HUES6 (cell line): ENCODE measurements around the gene ITGA2.
"Not testable (repeated sequence)": the region's sequence is repeated elsewhere in the genome, so short reads cannot be mapped to it uniquely, and the experiment has no call there.

Source experiments
- H3K27ac ChIP-seq: 2 replicates; pipeline ENCODE4 v1.7.0; 2013; ENCODE audit warnings: low read depth, mild to moderate bottlenecking, low read length, inconsistent platforms
- H3K27me3 ChIP-seq: 2 replicates; pipeline ENCODE4 v1.6.1; 2013; ENCODE audit warnings: low read length; ENCODE audit not compliant: control insufficient read depth, insufficient read depth
- H3K36me3 ChIP-seq: 2 replicates; pipeline ENCODE4 v1.6.1; 2013; ENCODE audit warnings: low read length; ENCODE audit not compliant: control insufficient read depth, insufficient read depth
- H3K4me1 ChIP-seq: 2 replicates; pipeline ENCODE4 v1.6.1; 2013; ENCODE audit warnings: low read length; ENCODE audit not compliant: control insufficient read depth, insufficient read depth
- H3K4me3 ChIP-seq: 2 replicates; pipeline ENCODE4 v1.5.1; 2013; ENCODE audit warnings: low read depth, low read length
- H3K9ac ChIP-seq: one replicate; pipeline ENCODE4 v1.6.1; 2013; ENCODE audit warnings: mild to moderate bottlenecking, low read length
- H3K9me3 ChIP-seq: 2 replicates; pipeline ENCODE4 v1.6.1; 2013; ENCODE audit warnings: low read depth, low read length; ENCODE audit not compliant: control insufficient read depth, insufficient read depth

Gene ITGA2

GRCh38 chr5:53100606-53101005 is 111.5 kb downstream of the ITGA2 start:
- H3K9me3 ChIP-seq: no peaks in the 10 kb centered on the region
- no peaks in the 10 kb centered on the region for H3K27me3 ChIP-seq
- H3K36me3 ChIP-seq: peaks cover 11% of the 10 kb centered on the region
- H3K27ac ChIP-seq: no peak overlapping the region
- H3K4me1 ChIP-seq: no peaks in the 10 kb centered on the region
- no peak overlapping the region for H3K9ac ChIP-seq
- no peak overlapping the region for H3K4me3 ChIP-seq

- Histone ChIP-seq H3K36me3 (peaks cover 2% of the 10 kb centered on the region; the same call in 1 of the 2 replicates), H3K9me3 (no peaks in the 10 kb centered on the region), H3K9ac (no peak overlapping the region), H3K27ac (no peak overlapping the region), H3K4me3 (no peak overlapping the region), H3K27me3 (no peaks in the 10 kb centered on the region), H3K4me1 (0 out of 2 replicates have a peak, but pooled peaks cover 5% of the 10 kb centered on the region)
Observed at GRCh38 chr5:53105611-53106300, 116.6 kb downstream of the ITGA2 start.

GRCh38 chr5:53109056-53109442 is 119.9 kb downstream of the ITGA2 start:
- Histone ChIP-seq H3K9ac (no peak overlapping the region), H3K27me3 (no peaks in the 10 kb centered on the region), H3K4me1 (0 out of 2 replicates have a peak, but pooled peaks cover 7% of the 10 kb centered on the region), H3K27ac (no peak overlapping the region), H3K4me3 (peak overlapping the region; percentile 78), H3K36me3 (0 out of 2 replicates have a peak, but pooled peaks cover 2% of the 10 kb centered on the region), H3K9me3 (0 out of 2 replicates have a peak, but pooled peaks cover 2% of the 10 kb centered on the region)

GRCh38 chr5:53109443-53110127 is 120.4 kb downstream of the ITGA2 start, which contains the start of gene MOCS2:
Gene MOCS2, minus strand, starts transcription at chr5:53109757. Its CDS starts 2,583 bp downstream, at chr5:53107174.
- H3K4me1 ChIP-seq: 0 out of 2 replicates have a peak, but pooled peaks cover 11% of the 10 kb centered on the region

GRCh38 chr5:53110156-53110555 is 121.0 kb downstream of the ITGA2 start:
- Histone ChIP-seq H3K27ac (no peak overlapping the region), H3K4me3 (peak overlapping the region; percentile 78), H3K9ac (peak overlapping the region; percentile 79), H3K4me1 (0 out of 2 replicates have a peak, but pooled peaks cover 11% of the 10 kb centered on the region), H3K9me3 (0 out of 2 replicates have a peak, but pooled peaks cover 2% of the 10 kb centered on the region), H3K27me3 (no peaks in the 10 kb centered on the region), H3K36me3 (0 out of 2 replicates have a peak, but pooled peaks cover 2% of the 10 kb centered on the region)

More at GRCh38 chr5:53109443-53110127, 120.4 kb downstream of the ITGA2 start, which contains the start of gene MOCS2:
- peak within 1 kb of the TSS; percentile 78 for H3K4me3 ChIP-seq
- no peaks in the 10 kb centered on the region for H3K27me3 ChIP-seq
- H3K27ac ChIP-seq: no peak within 1 kb of the TSS
- 0 out of 2 replicates have a peak, but pooled peaks cover 2% of the 10 kb centered on the region for H3K36me3 ChIP-seq
- H3K9me3 ChIP-seq: 0 out of 2 replicates have a peak, but pooled peaks cover 2% of the 10 kb centered on the region
- peak within 1 kb of the TSS; percentile 79 for H3K9ac ChIP-seq

GRCh38 chr5:53111139-53111538 is 122.0 kb downstream of the ITGA2 start:
- Histone ChIP-seq H3K4me1 (0 out of 2 replicates have a peak, but pooled peaks cover 11% of the 10 kb centered on the region), H3K9ac (no peak overlapping the region), H3K27ac (no peak overlapping the region), H3K4me3 (no peak overlapping the region), H3K27me3 (no peaks in the 10 kb centered on the region), H3K9me3 (0 out of 2 replicates have a peak, but pooled peaks cover 2% of the 10 kb centered on the region), H3K36me3 (0 out of 2 replicates have a peak, but pooled peaks cover 2% of the 10 kb centered on the region)

- 0 out of 2 replicates have a peak, but pooled peaks cover 11% of the 10 kb centered on the region for H3K4me1 ChIP-seq
- H3K27ac ChIP-seq, H3K9me3 ChIP-seq, H3K36me3 ChIP-seq, H3K9ac ChIP-seq, H3K27me3 ChIP-seq, H3K4me3 ChIP-seq: not testable (repeated sequence)
Observed at GRCh38 chr5:53112307-53112706, 123.2 kb downstream of the ITGA2 start.

GRCh38 chr5:53112909-53113308 is 123.8 kb downstream of the ITGA2 start:
- 0 out of 2 replicates have a peak, but pooled peaks cover 2% of the 10 kb centered on the region for H3K9me3 ChIP-seq
- no peak overlapping the region for H3K4me3 ChIP-seq
- 0 out of 2 replicates have a peak, but pooled peaks cover 11% of the 10 kb centered on the region for H3K4me1 ChIP-seq
- H3K27ac ChIP-seq: no peak overlapping the region
- no peaks in the 10 kb centered on the region for H3K27me3 ChIP-seq
- H3K36me3 ChIP-seq: no peaks in the 10 kb centered on the region
- H3K9ac ChIP-seq: no peak overlapping the region

GRCh38 chr5:53113947-53114346 is 124.8 kb downstream of the ITGA2 start:
- Histone ChIP-seq H3K27ac (no peak overlapping the region), H3K36me3 (no peaks in the 10 kb centered on the region), H3K4me3 (no peak overlapping the region), H3K4me1 (0 out of 2 replicates have a peak, but pooled peaks cover 11% of the 10 kb centered on the region), H3K9ac (no peak overlapping the region), H3K9me3 (0 out of 2 replicates have a peak, but pooled peaks cover 2% of the 10 kb centered on the region), H3K27me3 (no peaks in the 10 kb centered on the region)

GRCh38 chr5:53114988-53115387 is 125.8 kb downstream of the ITGA2 start:
- Histone ChIP-seq H3K9ac (no peak overlapping the region), H3K4me3 (no peak overlapping the region), H3K27me3 (no peaks in the 10 kb centered on the region), H3K36me3 (no peaks in the 10 kb centered on the region), H3K4me1 (0 out of 2 replicates have a peak, but pooled peaks cover 11% of the 10 kb centered on the region), H3K9me3 (0 out of 2 replicates have a peak, but pooled peaks cover 2% of the 10 kb centered on the region), H3K27ac (no peak overlapping the region)
